GM04503 (cell line): ENCODE data around the gene RAC2.

Experiments used
- DNase-seq: peaks from one replicate; pipeline ENCODE4 v3.0.0-alpha.2; 2012; ENCODE audit warnings: low read depth

Gene RAC2

DNA sequence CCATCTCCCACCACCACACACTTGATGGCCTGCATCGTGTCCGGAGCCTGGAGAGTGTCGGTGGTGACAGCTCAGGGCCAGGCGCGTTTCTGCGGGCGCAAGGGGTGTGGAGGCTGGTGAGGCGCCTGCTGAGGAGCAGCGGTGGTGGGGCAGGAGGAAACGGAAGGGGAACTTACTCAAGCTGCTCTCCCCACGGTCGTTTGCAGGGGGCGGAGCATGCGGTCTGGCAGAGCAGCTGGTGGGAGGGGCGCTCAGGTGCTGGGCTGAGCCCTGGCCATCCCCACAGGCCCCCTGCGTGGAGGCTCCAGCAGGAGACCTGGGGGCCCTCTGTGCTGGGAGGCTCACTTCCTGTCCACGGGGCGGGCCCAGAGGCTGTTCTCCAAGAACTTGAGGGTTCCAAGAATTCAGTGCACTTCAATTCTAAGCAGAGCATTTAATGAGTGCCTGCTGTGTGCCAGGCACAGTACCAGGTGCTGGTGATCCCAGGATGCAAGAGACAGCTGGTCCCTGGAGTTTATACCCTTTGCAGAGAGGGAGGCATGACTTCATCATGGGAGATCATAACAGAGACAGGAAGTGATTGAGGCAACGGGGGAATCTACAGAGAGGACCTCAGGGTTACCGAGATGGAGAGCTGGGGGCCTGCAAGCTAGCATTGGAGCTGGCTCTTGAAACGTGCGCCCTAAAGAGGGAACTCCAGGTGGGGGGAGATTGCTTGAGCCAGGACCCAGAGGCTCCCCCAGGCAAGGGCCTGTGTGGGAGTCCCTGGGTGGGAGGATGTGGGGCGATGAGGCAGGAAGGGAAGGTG, at the start of gene RAC2:
Gene RAC2, minus strand, starts transcription at position 156 of the 808 bp plus-strand sequence. Its CDS starts 121 bp downstream, at position 35.
- DNase-seq: no peak

DNA sequence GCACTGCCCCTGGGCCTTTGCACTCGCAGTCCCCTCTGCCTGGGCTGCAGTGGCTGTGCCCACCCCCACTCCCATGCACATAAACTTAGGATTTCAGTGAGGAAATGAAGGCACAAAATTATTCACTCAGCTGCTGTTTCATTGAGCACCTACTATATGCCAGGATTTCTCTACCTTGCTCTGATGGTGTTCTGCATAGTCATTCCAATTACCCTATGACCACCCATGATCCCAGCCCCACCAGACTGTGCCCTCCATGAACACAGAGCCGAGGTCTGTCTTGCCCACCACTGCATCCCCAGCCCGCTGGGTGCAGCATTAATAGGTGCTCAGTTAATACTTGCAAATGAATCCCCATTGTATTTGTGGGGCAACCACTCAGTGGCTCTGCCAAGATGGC, 49.1 kb upstream of the RAC2 start:
- DNase-seq: no peak

DNA sequence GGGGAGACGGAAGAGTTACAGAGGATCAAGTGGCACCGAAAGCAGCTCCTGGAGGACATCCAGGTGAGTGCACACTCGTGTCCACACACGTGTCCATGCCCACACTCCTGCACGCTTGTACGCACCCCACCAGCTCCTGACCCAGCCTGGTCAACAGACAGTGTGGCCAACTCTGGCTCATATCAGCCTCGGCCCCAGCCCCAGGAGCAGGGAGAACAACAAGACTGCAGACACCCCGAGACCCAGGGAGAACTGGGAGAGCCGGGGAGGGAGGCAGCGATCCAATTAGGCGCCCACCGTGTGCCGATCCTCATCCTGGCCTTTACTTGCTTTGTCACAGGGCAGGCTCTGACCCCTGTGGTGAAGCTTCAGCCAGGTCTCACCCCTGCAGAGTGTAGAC, 48.6 kb upstream of the RAC2 start:
- no peak for DNase-seq

DNA sequence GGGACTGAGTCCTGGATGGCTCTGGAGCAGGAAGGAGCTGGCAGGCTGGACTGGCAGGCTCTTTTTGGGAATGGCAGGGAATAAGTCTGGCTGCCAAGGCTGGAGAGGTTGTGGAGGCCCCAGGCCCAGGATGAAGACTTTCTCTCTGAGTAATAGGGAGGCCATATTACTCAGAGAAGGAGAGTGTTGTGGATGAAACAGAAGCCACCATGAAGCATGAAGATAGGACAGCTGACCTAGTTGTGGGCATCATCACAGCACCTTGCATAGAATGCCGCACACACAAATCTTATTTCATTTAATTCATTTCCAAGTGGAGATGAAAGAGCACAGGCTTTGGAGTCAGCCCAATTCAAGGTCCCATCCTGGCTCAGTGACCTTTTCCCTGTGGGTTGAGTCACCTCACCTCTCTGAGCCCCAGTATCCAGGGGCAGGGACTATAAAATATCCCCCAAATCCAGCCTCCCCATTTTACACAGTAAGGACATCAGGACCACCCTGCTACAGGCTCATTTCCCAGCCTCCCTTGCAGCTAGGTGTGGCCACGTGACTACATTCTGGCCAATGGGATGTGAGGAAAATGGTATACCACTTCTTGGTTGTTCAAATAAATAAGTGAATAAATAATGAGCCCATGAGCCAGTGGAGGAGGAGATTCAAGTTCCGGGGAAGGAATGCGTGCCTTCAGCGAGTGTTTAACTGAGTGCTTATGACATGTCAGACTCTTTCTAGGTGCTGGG, 47.7 kb upstream of the RAC2 start:
- no peak for DNase-seq

DNA sequence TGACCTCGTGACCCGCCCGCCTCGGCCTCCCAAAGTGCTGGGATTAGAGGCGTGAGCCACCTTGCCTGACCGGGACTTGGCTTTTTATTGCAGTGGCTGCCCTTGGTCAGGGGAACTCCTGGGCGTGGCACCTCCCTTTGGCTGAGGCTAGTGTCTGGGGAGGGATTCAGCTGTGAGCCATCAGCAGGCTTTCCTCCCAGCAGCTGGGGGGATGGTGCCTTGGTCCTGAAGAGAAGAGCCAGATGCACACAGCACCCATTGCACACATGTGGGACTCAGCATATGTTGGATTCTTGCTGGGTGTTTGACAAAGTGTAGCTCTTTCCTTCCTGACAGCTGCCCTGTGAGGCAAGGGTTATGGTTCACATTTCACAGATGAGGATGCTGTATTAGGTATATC, 46.7 kb upstream of the RAC2 start:
- DNase-seq: no peak

DNA sequence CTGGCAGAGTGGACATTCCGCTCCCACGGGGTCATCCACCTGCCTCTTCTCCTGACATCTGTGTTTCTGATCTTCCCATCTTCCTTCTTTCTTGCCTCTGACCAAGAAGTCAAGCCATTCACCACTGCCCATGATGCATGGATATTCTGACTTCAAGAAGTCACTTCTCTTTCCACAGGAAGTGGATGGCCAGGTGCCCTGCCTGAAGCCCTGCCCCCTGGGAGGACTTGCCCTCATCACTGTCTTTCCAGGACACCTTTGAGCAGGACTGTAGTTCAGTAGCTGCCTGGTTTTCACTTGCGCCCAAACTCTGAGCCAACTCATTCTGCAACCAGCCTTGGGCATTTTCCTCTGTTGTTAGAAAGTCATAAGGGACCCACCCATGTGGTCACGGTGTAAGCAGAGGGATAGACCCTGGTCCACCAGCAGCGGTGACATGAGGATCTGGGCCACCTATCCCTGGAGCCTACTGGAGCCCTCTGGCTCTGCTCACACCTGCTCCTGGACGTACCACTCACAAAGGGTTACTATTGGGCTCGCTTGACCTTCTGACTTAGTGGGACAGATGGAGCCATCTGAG, 45.2 kb upstream of the RAC2 start:
- no peak for DNase-seq

DNA sequence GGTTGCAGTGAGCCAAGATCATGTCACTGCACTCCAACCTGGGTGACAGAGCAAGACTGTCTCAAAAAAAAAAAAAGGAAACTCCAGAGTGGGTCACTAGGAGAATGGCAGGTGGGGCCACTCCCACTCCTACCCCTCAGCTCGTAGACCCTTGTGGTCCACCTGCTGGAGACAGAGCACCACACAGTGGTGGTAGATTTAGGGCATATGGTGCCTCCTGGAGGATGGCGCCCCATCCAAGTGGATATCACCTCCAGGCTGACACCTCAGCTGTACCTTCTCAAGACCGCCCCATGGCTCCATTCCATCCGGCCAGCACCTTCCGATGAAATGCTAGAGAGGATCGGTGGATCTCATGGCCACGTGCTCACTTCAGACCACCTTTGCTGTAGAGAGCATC, 44.5 kb upstream of the RAC2 start:
- no peak for DNase-seq

DNA sequence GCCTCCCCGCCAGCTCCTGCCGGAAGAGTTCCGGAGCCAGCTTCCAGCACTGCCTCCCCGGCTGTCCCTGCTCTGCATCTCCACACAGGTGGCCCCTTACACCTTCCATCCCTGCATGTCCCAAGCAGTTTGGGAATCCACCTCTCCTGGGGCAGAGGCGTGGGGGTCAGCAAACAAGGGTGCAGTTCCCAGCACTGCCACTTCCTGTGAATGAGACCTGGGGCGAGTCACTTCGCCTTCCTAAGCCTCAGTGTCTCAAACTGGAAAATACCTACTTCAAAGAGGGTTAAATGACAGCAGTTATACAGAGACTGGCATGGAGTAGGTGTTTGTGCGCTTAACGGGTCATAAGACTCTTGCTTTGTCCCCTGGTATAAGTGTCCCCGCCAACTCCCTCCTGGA, 43.5 kb upstream of the RAC2 start:
- no peak for DNase-seq

DNA sequence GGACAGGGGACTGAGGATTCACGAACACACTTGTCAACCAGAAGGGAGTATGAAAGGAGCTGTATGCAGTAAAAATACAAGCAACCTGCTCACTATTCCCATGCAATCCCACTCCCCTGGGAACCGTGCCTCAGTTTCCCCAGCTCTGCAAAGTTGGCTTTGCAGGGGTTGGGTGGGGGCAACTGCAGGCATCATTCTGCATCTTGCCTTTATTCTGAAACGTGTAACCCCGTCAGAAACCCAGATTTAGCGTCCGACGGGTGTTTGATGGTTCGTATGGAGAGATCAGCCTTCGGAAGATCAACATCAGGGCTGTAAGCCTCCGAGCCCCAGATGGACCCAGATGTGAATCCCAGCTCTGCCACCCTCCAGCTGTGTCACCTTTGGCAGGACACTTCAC, 41.9 kb upstream of the RAC2 start:
- DNase-seq: no peak

DNA sequence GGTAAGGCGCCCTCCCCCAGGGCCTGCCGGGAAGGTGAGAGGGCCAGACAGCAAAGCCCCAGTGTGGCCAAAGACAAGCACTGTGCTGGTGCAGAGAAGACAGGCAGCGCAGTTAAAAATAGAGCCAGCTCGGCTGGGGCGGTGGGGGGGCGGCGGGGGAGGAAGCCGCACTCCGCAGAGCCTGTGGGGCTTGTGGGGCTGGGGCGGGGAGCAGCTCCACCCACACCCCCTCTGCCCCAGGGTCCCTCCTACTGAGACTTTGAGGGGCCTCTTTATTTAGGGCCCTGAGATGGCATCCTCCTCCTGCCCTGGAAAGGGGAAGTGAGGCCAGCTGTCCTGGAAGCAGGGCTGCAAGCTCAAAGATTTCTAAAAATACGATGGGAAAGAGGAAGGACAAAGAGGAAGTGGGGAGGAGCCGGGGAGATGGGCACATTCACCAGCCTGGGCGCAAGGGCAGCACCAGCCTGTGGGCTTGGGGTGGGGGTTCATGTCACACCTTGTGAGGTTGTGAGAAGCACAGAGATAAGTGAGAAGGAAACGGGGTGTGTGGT, 40.8 kb upstream of the RAC2 start:
- no peak for DNase-seq

DNA sequence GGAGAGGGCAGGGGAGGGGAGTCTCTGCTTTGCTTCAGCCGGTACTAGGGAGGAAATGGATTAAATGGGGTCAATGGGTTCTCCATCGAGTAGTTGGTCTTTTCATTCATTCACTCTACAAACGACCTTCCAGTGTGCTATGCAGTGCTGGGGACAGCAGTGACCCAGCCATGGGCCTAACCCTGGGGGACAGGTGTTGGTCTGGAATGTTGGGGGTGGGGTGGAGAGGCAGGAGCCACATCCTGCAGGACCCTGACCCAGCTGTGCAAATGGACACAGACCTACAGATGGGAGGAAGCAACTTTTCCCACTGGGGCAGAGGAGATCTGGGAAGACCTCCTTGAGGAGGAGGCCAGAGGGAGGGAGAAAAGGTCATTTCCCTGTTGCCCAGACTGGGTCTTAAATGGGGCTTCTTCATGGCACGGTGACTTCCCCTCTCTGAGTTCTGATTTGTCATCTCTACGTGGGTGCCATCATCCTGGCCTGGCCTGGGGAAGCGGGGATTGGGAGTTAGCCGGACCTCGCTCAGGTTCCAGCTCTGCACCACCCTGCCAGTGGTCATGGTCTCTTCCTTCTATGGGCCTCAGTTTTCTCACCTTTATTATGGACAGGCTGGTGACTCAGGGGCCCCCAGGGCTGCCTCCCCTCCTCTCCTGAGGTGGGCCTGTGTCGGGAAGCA, 40.2 kb upstream of the RAC2 start:
- DNase-seq: no peak

DNA sequence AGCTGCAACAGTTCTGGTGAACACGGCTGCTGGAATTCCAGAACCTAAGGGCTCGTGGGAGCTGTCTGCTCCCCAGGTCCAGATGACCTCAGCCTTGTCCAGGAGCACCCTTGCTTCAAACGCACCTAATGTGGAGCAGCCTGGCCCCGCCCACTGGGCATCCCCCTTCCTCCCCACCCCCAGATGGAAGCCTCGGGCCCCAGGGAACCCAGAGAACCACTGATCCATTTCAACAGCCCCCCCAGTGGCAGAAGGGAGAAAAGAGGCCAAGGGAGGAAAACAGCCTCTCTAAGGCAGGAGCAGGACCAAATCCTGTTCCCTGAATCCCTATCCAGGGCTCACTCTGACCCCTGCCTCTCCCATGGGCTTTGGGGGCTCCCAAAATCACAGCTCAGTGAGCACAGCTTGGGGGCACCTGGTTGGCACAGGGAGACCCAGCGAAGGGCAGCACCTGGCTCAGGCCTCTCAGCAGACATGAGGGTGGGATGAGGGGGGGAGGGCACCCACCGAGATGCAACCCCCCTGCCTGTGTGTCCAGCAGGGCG, 39.4 kb upstream of the RAC2 start:
- no peak for DNase-seq

DNA sequence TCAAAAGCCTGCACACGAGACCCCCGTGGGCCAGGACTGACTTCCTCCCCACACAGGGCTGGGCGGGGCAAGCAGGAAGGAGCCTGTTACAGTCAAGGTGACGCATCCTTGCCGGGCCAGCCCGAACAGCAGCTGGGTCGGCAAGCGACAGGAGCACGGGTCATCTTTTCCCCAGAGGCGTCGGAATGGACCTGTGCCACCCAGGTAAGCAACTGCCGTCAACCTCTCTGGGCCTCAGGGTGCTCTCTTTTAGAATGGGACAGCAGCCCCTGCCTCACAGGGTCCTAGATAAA, 38.3 kb upstream of the RAC2 start, which contains the start of gene CYTH4:
Gene CYTH4, plus strand, starts transcription at position 124 of the 293 bp plus-strand sequence. Its CDS starts 62 bp downstream, at position 186.
- no peak for DNase-seq

DNA sequence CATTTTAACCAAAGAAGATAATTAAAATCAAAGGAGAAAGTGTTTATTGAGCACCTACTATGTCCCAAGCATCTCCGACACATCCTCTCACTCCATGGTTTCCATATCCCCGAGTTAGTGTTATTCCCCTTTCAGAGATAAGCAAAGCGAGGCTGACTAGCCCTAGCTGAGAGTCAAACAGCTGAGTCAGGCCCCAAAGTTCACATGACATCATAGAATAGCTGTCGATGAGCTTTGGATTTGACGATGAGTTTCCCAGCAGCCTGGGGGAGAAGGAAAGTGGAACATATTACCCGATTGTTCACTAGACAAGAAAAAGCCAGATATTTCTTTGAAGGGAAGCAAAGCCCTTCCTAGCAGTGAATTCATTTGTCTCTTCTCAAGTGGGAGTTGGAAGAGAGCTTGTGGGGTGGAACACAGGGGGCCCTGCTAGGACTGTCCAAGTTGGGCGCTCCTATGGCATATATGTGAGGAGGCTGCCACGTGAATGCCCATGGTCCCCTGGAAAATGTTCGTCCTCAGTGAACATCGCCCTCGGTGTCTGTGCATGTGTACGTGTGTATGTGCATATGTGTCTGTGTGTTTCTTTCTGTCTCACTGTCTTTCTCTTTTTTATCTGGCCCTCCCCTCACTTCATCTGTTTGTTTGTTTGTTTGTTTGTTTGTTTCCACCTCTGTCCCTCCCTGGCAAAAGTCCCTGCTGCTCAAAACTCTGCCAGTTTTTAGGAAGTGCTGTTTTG, 37.7 kb upstream of the RAC2 start:
- DNase-seq: no peak

DNA sequence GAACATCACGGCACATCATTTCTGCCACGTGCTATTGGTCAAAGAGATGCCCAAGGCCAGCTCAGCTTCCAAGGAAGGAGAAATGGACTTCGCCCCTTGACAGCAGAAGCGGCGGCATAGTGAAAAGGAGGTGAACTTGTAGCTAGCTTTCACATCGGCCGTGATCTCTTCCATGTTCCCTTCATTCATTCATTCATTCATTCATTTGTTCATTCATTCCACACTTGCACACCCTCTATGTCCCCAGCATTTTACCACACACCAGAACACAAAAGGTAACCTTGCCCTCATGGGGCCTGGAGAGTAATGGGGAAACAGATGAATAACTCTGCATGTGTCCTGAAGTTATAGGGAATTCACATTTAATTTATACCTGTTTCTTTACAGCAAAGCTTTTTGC, 37.1 kb upstream of the RAC2 start:
- DNase-seq: no peak

DNA sequence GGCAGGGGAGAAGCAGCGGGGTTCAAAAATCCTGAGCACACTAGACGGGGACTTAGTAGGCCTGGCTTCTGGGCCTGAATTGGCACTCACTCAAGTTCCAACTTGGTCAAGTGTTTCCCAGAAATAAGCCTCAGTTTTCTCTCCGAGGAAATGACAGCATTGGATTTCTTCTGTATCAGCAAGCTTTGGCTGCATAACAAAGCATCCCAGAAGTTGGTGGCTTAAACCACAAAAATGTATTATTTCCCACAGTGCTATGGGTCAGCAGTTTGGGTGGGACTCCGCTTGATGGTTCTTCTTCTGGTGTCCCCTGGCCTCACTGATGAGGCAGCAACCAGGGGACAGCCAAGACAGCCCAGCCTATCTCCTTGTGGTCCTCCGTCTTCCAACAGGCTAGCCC, 36.6 kb upstream of the RAC2 start:
- DNase-seq: no peak

DNA sequence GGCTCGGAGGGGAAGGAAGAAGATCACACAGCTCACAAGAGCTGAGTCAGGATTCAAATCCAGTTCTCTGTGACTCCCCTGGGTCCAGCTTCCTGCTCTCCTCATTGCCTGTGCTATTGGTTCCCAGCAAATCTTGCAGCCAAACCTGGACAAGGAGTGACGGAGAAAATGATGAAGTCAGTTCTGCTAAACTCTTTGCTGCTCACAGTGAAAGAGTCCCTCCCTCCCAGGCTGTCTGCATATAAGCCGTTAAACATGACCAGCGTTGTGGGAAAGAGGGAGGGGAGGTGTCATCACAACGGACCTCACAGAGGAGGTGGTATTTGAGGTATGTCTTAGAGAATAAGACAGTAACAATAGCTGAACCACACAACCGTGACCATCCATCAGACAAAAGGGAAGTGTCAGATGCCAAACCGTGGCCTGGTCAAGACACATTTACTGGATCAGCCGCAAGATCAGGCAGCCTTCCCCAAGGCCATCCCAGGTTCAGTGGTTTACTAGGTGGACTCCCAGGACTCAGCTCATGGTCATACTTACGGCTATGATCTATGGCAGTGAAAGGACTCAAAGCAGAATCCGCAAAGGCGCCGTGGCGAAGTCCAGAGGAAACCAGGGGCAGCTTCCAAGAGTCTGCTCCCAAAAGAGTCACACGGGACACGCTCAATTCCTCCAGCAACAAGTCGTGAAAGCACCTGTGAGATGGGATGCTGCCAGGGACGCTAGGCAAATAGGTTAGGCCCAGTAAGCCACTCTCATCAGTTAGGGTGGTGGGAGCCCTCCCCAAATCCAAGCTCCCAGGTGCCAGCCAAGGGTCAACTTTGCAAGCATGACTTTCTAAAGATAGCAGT, 35.5 kb upstream of the RAC2 start:
- no peak for DNase-seq

DNA sequence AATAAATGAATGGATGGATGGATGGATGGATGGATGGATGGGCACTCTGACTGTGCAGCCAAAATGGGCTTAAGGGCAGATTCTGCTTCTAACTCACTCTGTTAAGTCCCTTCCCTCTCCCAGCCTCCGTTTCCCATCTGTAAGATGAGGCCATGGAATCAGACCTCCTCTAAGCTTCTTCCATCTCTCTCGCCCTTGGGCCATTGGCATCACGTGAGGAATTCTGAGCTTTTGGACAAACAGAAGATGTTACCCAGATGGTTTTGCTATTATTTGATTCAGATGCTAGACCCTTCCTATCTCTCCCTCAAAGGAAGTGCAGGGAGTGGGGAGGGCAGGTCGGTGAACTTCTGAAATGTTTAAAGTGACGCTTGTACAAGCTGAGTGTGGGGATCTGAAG, 34.2 kb upstream of the RAC2 start:
- DNase-seq: no peak

DNA sequence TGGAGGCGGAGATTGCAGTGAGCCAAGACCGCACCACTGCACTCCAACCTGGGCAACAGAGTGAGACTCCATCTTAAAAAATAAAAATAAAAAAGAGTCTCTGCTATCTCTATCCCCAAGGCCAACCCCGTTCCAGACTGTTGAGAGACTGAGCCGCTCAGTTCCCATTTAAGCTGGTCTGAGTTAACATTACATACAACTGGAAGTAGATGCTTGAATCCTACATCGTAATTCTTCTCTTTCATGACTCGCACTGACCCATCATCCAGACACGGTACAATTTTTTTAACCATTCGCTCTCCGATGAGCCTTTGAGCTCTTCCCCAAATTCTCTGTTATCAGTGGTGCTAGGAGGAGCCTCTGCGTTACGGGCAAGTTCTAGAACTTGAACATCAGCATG, 33.3 kb upstream of the RAC2 start:
- DNase-seq: no peak

DNA sequence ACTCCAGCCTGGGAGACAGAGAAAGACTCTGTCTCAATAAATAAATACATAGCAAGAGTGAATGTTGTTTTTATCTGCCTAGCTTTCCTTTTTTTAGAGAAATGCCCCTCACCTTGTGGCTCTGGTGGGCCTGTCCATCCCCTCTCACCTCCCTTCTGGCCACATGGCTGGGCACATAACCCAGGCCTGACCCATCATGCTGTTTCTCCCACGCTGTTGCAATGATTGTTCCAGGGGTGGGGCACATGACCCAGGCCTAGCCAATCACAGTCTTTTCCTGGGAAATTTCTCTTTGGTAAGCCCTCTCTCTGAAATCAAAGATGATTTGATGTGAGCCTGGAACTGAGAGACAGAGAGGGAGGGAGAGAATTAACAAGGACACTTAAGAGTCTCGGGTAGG, 32.7 kb upstream of the RAC2 start:
- DNase-seq: no peak

DNA sequence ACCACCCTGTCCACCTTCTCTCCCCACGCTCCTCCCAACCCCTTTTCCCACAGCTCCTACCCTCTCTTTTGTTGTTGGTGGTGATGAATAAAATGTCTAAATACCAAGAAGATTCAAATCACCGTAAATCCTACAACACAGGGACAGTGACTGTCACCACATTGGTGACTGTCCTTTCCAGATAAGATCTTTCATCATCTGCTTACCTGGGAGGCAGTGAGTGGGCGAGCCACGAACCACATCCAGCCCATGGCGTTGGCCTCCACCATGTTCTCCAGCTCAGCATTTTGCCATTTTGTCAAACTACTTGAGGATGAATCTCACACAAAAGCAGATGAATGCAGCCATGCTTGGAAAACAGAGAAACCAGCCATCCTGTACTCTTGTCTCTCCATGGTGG, 31.6 kb upstream of the RAC2 start:
- no peak for DNase-seq
